ENCODE data around the gene CEPT1. TPM values are rescaled to one million over a fixed set of nuclear protein-coding genes. Genes with fewer than 3 reads are reported as not detected.

Gene CEPT1
- total and polyA plus RNA-seq, 2 donors (not counting 1 experiment from before 2014, with no cell fraction given), result 26.4 to 74.5 TPM

- TF ChIP-seq EZH2 (IDR thresholded peaks at IDR 0.05; ENCODE audit: low read length, missing control alignments), result no peak
- peaks cover 2% of the 10 kb centered on the region for H3K4me1 ChIP-seq (ENCODE audit: control insufficient read depth, extremely low read depth, insufficient read depth, low read length)
- H3K27ac ChIP-seq (ENCODE audit: insufficient read depth, low read length), result no peak overlapping the region
- H3K36me3 ChIP-seq (ENCODE audit: control insufficient read depth, insufficient read depth, low read length), result no peaks in the 10 kb centered on the region
- H2AFZ ChIP-seq (ENCODE audit: low read length), result no peak overlapping the region
- H3K79me2 ChIP-seq (ENCODE audit: control insufficient read depth, insufficient read depth, low read length), result no peaks in the 10 kb centered on the region
- no peaks in the 10 kb centered on the region for H3K9me3 ChIP-seq (ENCODE audit: control insufficient read depth, insufficient read depth, low read depth, low read length)
- no peaks in the 10 kb centered on the region for H4K20me1 ChIP-seq (ENCODE audit: control insufficient read depth, extremely low read depth, insufficient read depth, low read length)
- peaks cover 13% of the 10 kb centered on the region for H3K27me3 ChIP-seq (ENCODE audit: control insufficient read depth, insufficient read depth, low read length)
- H3K9ac ChIP-seq (ENCODE audit: insufficient read depth, low read length), result no peak overlapping the region
- DNase-seq (ENCODE audit: low read depth in 2 of 2), result peak in 1 of 2 donors; percentile 76
- H3K4me3 ChIP-seq (replicated peaks in 1 of 4; ENCODE audit: control extremely low read depth in 1 of 4, insufficient read depth in 1 of 4, low read depth in 3 of 4, low read length in 4 of 4), result no peak overlapping the region
- no peak overlapping the region for H3K4me2 ChIP-seq (ENCODE audit: extremely low read depth, insufficient read depth, low read length)
These were observed 65.7 kb downstream of the CEPT1 start for GRCh38 chr1:111205714-111206050.

- TF ChIP-seq EZH2 (IDR thresholded peaks at IDR 0.05; ENCODE audit: low read length, missing control alignments) (no peak), CTCF (conservative IDR thresholded peaks at IDR 0.05 in 1 of 2, IDR thresholded peaks at IDR 0.05 in 1 of 2; ENCODE audit: low read depth in 1 of 2, low read length in 2 of 2) (no peak)
- Histone ChIP-seq H3K4me3 (replicated peaks in 1 of 4; ENCODE audit: control extremely low read depth in 1 of 4, insufficient read depth in 1 of 4, low read depth in 3 of 4, low read length in 4 of 4) (no peak overlapping the region), H3K9ac (ENCODE audit: insufficient read depth, low read length) (no peak overlapping the region), H3K27me3 (ENCODE audit: control insufficient read depth, insufficient read depth, low read length) (peaks cover 13% of the 10 kb centered on the region), H2AFZ (ENCODE audit: low read length) (no peak overlapping the region), H4K20me1 (ENCODE audit: control insufficient read depth, extremely low read depth, insufficient read depth, low read length) (no peaks in the 10 kb centered on the region), H3K79me2 (ENCODE audit: control insufficient read depth, insufficient read depth, low read length) (no peaks in the 10 kb centered on the region), H3K36me3 (ENCODE audit: control insufficient read depth, insufficient read depth, low read length) (no peaks in the 10 kb centered on the region), H3K9me3 (ENCODE audit: control insufficient read depth, insufficient read depth, low read depth, low read length) (no peaks in the 10 kb centered on the region), H3K4me1 (ENCODE audit: control insufficient read depth, extremely low read depth, insufficient read depth, low read length) (no peaks in the 10 kb centered on the region), H3K4me2 (ENCODE audit: extremely low read depth, insufficient read depth, low read length) (no peak overlapping the region), H3K27ac (ENCODE audit: insufficient read depth, low read length) (no peak overlapping the region)
- DNase-seq (ENCODE audit: low read depth in 2 of 2), result no peak
These were observed 68.9 kb downstream of the CEPT1 start for GRCh38 chr1:111208921-111209320.

- Histone ChIP-seq H4K20me1 (ENCODE audit: control insufficient read depth, extremely low read depth, insufficient read depth, low read length) (no peaks in the 10 kb centered on the region), H2AFZ (ENCODE audit: low read length) (no peak overlapping the region), H3K4me2 (ENCODE audit: extremely low read depth, insufficient read depth, low read length) (no peak overlapping the region), H3K27ac (ENCODE audit: insufficient read depth, low read length) (no peak overlapping the region), H3K9ac (ENCODE audit: insufficient read depth, low read length) (no peak overlapping the region), H3K4me3 (replicated peaks in 1 of 4; ENCODE audit: control extremely low read depth in 1 of 4, insufficient read depth in 1 of 4, low read depth in 3 of 4, low read length in 4 of 4) (no peak overlapping the region), H3K79me2 (ENCODE audit: control insufficient read depth, insufficient read depth, low read length) (no peaks in the 10 kb centered on the region), H3K9me3 (ENCODE audit: control insufficient read depth, insufficient read depth, low read depth, low read length) (no peaks in the 10 kb centered on the region), H3K27me3 (ENCODE audit: control insufficient read depth, insufficient read depth, low read length) (peaks cover 10% of the 10 kb centered on the region), H3K36me3 (ENCODE audit: control insufficient read depth, insufficient read depth, low read length) (no peaks in the 10 kb centered on the region), H3K4me1 (ENCODE audit: control insufficient read depth, extremely low read depth, insufficient read depth, low read length) (no peaks in the 10 kb centered on the region)
- TF ChIP-seq CTCF (conservative IDR thresholded peaks at IDR 0.05 in 1 of 2, IDR thresholded peaks at IDR 0.05 in 1 of 2; ENCODE audit: low read depth in 1 of 2, low read length in 2 of 2) (no peak), EZH2 (IDR thresholded peaks at IDR 0.05; ENCODE audit: low read length, missing control alignments) (no peak)
- DNase-seq (ENCODE audit: low read depth in 2 of 2), result no peak
These were observed 69.6 kb downstream of the CEPT1 start for GRCh38 chr1:111209622-111210021.

All from fibroblast of lung (primary cell).